Frontal cortex (tissue), 1 donor: ENCODE measurements around the gene BID. TPM values are rescaled to one million over a fixed set of nuclear protein-coding genes. Genes with fewer than 3 reads are reported as not detected.

ENCODE experiments used
- small RNA-seq: library from RNA; depleted of rRNA; stranded (forward); fragments of <200 nt; gene quantifications from one replicate; pipeline ENCODE3, GENCODE V24; 2014
- total RNA-seq: library from RNA; depleted of rRNA; stranded (reverse); fragments of >200 nt; gene quantifications from one replicate; pipeline ENCODE4 v1.2.3, GENCODE V29; 2014

The BID gene
- total RNA-seq, 1 donor from 2014 or later: 39.9 TPM

Small RNA genes within 50 kb of the gene (small RNA-seq; reads per million reads assigned to genes)
- not detected for gene MIR3198-1

Other genes with a start within 250 kb of the BID start
- 4.1 TPM for gene SLC25A18, start 211.0 kb downstream of the BID start, total RNA-seq
- gene ATP6V1E1, start 145.7 kb downstream of the BID start, total RNA-seq: 84.4 TPM
- 31.8 TPM for gene BCL2L13, start 135.7 kb downstream of the BID start, total RNA-seq